NCI-H1417 treated with DMSO at 0.1 percent for 48 hours (cell line): ENCODE measurements around the gene SYT3.
"Not testable (repeated sequence)": the region's sequence is repeated elsewhere in the genome, so short reads cannot be mapped to it uniquely, and the experiment has no call there.

ENCODE experiments used
- DNase-seq: peaks from one replicate; lab custom pipeline; 2025; lab: John Stamatoyannopoulos, UW

SYT3 gene

GRCh38 chr19:50636317-50637085, 3.2 kb downstream of the SYT3 start:
- no peak for DNase-seq

GRCh38 chr19:50633973-50634372, 5.7 kb downstream of the SYT3 start:
- no peak for DNase-seq

GRCh38 chr19:50633359-50633758, 6.3 kb downstream of the SYT3 start:
- no peak for DNase-seq

GRCh38 chr19:50632151-50632835, 7.4 kb downstream of the SYT3 start:
- DNase-seq = no peak

- DNase-seq = no peak
Measured at GRCh38 chr19:50629801-50630200, 9.9 kb downstream of the SYT3 start.

GRCh38 chr19:50629194-50629593, 10.5 kb downstream of the SYT3 start:
- no peak for DNase-seq

GRCh38 chr19:50628551-50628950, 11.1 kb downstream of the SYT3 start:
- no peak for DNase-seq

- no peak for DNase-seq
Measured at GRCh38 chr19:50628146-50628545, 11.5 kb downstream of the SYT3 start.

GRCh38 chr19:50626795-50627194, 12.9 kb downstream of the SYT3 start:
- DNase-seq = no peak

- DNase-seq = no peak
Measured at GRCh38 chr19:50626011-50626410, 13.7 kb downstream of the SYT3 start.

- DNase-seq = no peak
Measured at GRCh38 chr19:50624949-50625600, 14.6 kb downstream of the SYT3 start.

- DNase-seq = not testable (repeated sequence)
Measured at GRCh38 chr19:50620394-50620906, 19.2 kb downstream of the SYT3 start.

- DNase-seq = not testable (repeated sequence)
Measured at GRCh38 chr19:50619184-50619583, 20.5 kb downstream of the SYT3 start.

GRCh38 chr19:50618379-50618778, 21.3 kb downstream of the SYT3 start:
- DNase-seq = not testable (repeated sequence)

- not testable (repeated sequence) for DNase-seq
Measured at GRCh38 chr19:50612504-50613404, 26.9 kb downstream of the SYT3 start.

- DNase-seq = no peak
Measured at GRCh38 chr19:50607874-50608785, 31.6 kb downstream of the SYT3 start.

- no peak for DNase-seq
Measured at GRCh38 chr19:50607388-50607787, 32.3 kb downstream of the SYT3 start.

GRCh38 chr19:50606059-50606836, 33.4 kb downstream of the SYT3 start:
- DNase-seq = not testable (repeated sequence)

GRCh38 chr19:50604264-50605073, 35.2 kb downstream of the SYT3 start:
- not testable (repeated sequence) for DNase-seq
